HAP-1 (cell line): ENCODE data around the gene KCNC1.

ENCODE experiments used
- DNase-seq, 2 experiments: peaks; one replicate each; pipeline ENCODE4 v3.0.0-alpha.2; 2016 to 2020; ENCODE audit warnings: low spot score in 2 of 2
- H3K27me3 ChIP-seq: fragments of 250-450 bp; sonication (Bioruptor Pico); 2 replicates; pipeline ENCODE4 v1.5.1; 2020; ENCODE audit warnings: low read depth, mild to moderate bottlenecking, moderate library complexity
- H3K36me3 ChIP-seq: fragments of 250-450 bp; sonication (Bioruptor Pico); replicated peaks from 2 replicates; pipeline ENCODE4 v1.5.1; 2020; ENCODE audit warnings: mild to moderate bottlenecking
- H3K4me1 ChIP-seq: fragments of 250-450 bp; sonication (Bioruptor Pico); 2 replicates; pipeline ENCODE4 v1.5.1; 2020; ENCODE audit warnings: mild to moderate bottlenecking
- H3K4me3 ChIP-seq: fragments of 250-450 bp; sonication (Bioruptor Pico); 2 replicates; pipeline ENCODE4 v1.5.1; 2020; ENCODE audit warnings: mild to moderate bottlenecking, moderate library complexity
- H3K9me3 ChIP-seq: fragments of 250-450 bp; sonication (Bioruptor Pico); 2 replicates; pipeline ENCODE4 v1.5.1; 2020; ENCODE audit warnings: mild to moderate bottlenecking, moderate library complexity
- in situ Hi-C: fragments of 300-500 bp; cut with MboI; formaldehyde crosslinking; loops from 3 replicates; pipeline ENCODE4 v1.14.3; 2020; ENCODE audit warnings: low sequenced_read_pairs, inconsistent platforms, mixed read lengths

The KCNC1 gene

GRCh38 chr11:17771841-17772401, 37.3 kb downstream of the KCNC1 start:
- in situ Hi-C loops, result no loop called here
- Histone ChIP-seq H3K27me3 (no peaks in the 10 kb centered on the region), H3K4me1 (no peaks in the 10 kb centered on the region), H3K9me3 (no peaks in the 10 kb centered on the region), H3K4me3 (no peak overlapping the region), H3K36me3 (no peaks in the 10 kb centered on the region)
- no peak for DNase-seq

GRCh38 chr11:17772704-17773600, 38.4 kb downstream of the KCNC1 start:
- no peak for DNase-seq
- Histone ChIP-seq H3K36me3 (no peaks in the 10 kb centered on the region), H3K27me3 (no peaks in the 10 kb centered on the region), H3K4me1 (no peaks in the 10 kb centered on the region), H3K9me3 (no peaks in the 10 kb centered on the region), H3K4me3 (no peak overlapping the region)
- in situ Hi-C loops, result no loop called here

- H3K9me3 ChIP-seq, result no peaks in the 10 kb centered on the region
- H3K27me3 ChIP-seq, result no peaks in the 10 kb centered on the region
- in situ Hi-C loops, result no loop called here
Observed at GRCh38 chr11:17773674-17774073, 39.1 kb downstream of the KCNC1 start.

GRCh38 chr11:17774232-17775034, 39.9 kb downstream of the KCNC1 start:
- Histone ChIP-seq H3K4me1 (no peaks in the 10 kb centered on the region), H3K36me3 (no peaks in the 10 kb centered on the region), H3K4me3 (no peak overlapping the region), H3K9me3 (no peaks in the 10 kb centered on the region), H3K27me3 (no peaks in the 10 kb centered on the region)
- peak; percentile 8 to 45 for DNase-seq
- in situ Hi-C loops, result no loop called here

More at GRCh38 chr11:17773674-17774073, 39.1 kb downstream of the KCNC1 start:
- H3K4me1 ChIP-seq, result no peaks in the 10 kb centered on the region
- H3K36me3 ChIP-seq, result no peaks in the 10 kb centered on the region
- no peak for DNase-seq
- H3K4me3 ChIP-seq, result no peak overlapping the region

GRCh38 chr11:17775035-17775348, 40.4 kb downstream of the KCNC1 start:
- in situ Hi-C loops, result no loop called here
- no peaks in the 10 kb centered on the region for H3K36me3 ChIP-seq
- no peaks in the 10 kb centered on the region for H3K27me3 ChIP-seq
- no peak overlapping the region for H3K4me3 ChIP-seq
- no peaks in the 10 kb centered on the region for H3K4me1 ChIP-seq
- H3K9me3 ChIP-seq, result no peaks in the 10 kb centered on the region
- no peak for DNase-seq

GRCh38 chr11:17775507-17776211, 41.1 kb downstream of the KCNC1 start:
- H3K4me3 ChIP-seq, result no peak overlapping the region
- in situ Hi-C loops, result no loop called here
- no peaks in the 10 kb centered on the region for H3K9me3 ChIP-seq
- H3K36me3 ChIP-seq, result no peaks in the 10 kb centered on the region
- DNase-seq, result no peak
- no peaks in the 10 kb centered on the region for H3K27me3 ChIP-seq
- H3K4me1 ChIP-seq, result no peaks in the 10 kb centered on the region

- H3K4me1 ChIP-seq, result no peaks in the 10 kb centered on the region
- H3K9me3 ChIP-seq, result no peaks in the 10 kb centered on the region
- DNase-seq, result no peak
- H3K36me3 ChIP-seq, result no peaks in the 10 kb centered on the region
- in situ Hi-C loops, result no loop called here
- no peaks in the 10 kb centered on the region for H3K27me3 ChIP-seq
- no peak overlapping the region for H3K4me3 ChIP-seq
Observed at GRCh38 chr11:17776212-17776875, 41.8 kb downstream of the KCNC1 start.

GRCh38 chr11:17777086-17777737, 42.6 kb downstream of the KCNC1 start:
- H3K4me3 ChIP-seq, result no peak overlapping the region
- in situ Hi-C loops, result no loop called here

GRCh38 chr11:17777738-17778091, 43.1 kb downstream of the KCNC1 start:
- no peak overlapping the region for H3K4me3 ChIP-seq
- H3K4me1 ChIP-seq, result no peaks in the 10 kb centered on the region
- DNase-seq, result no peak
- H3K9me3 ChIP-seq, result no peaks in the 10 kb centered on the region
- no peaks in the 10 kb centered on the region for H3K27me3 ChIP-seq
- in situ Hi-C loops, result no loop called here
- no peaks in the 10 kb centered on the region for H3K36me3 ChIP-seq

More at GRCh38 chr11:17777086-17777737, 42.6 kb downstream of the KCNC1 start:
- H3K27me3 ChIP-seq, result no peaks in the 10 kb centered on the region
- H3K4me1 ChIP-seq, result no peaks in the 10 kb centered on the region
- H3K36me3 ChIP-seq, result no peaks in the 10 kb centered on the region
- no peaks in the 10 kb centered on the region for H3K9me3 ChIP-seq
- no peak for DNase-seq

GRCh38 chr11:17778352-17778751, 43.8 kb downstream of the KCNC1 start:
- Histone ChIP-seq H3K4me3 (no peak overlapping the region), H3K36me3 (no peaks in the 10 kb centered on the region), H3K4me1 (no peaks in the 10 kb centered on the region), H3K9me3 (no peaks in the 10 kb centered on the region), H3K27me3 (no peaks in the 10 kb centered on the region)
- DNase-seq, result no peak
- in situ Hi-C loops, result no loop called here

GRCh38 chr11:17778956-17779860, 44.6 kb downstream of the KCNC1 start:
- H3K36me3 ChIP-seq, result no peaks in the 10 kb centered on the region
- H3K27me3 ChIP-seq, result no peaks in the 10 kb centered on the region
- no peaks in the 10 kb centered on the region for H3K9me3 ChIP-seq
- H3K4me1 ChIP-seq, result no peaks in the 10 kb centered on the region
- in situ Hi-C loops, result no loop called here
- DNase-seq, result no peak
- no peak overlapping the region for H3K4me3 ChIP-seq

- no peaks in the 10 kb centered on the region for H3K36me3 ChIP-seq
- H3K27me3 ChIP-seq, result no peaks in the 10 kb centered on the region
- DNase-seq, result no peak
- in situ Hi-C loops, result no loop called here
- no peaks in the 10 kb centered on the region for H3K9me3 ChIP-seq
- H3K4me1 ChIP-seq, result no peaks in the 10 kb centered on the region
- H3K4me3 ChIP-seq, result no peak overlapping the region
Observed at GRCh38 chr11:17779861-17780594, 45.4 kb downstream of the KCNC1 start.
